HCT116 (cell line): ENCODE measurements around the gene FGF18. TPM values are rescaled to one million over a fixed set of nuclear protein-coding genes. Genes with fewer than 3 reads are reported as not detected.

Source experiments
- ATAC-seq: fragments of 200-7000 bp; cut with Tn5 transposase; 2 replicates; pipeline ENCODE4 v1.9.1; 2020; ENCODE audit warnings: mild to moderate bottlenecking, moderate library complexity
- BruUV-seq: library from RNA; stranded (reverse); fragments of 400-500 nt; replicated peaks from 2 replicates; lab custom pipeline; 2021; lab: Mats Ljungman, UMichigan
- CTCF ChIA-PET: fragments of 300-600 bp; sonication (Branson Sonifier 250); formaldehyde crosslinking; loops from one replicate; lab custom pipeline; 2021; ENCODE audit warnings: antibody characterized with exemption; lab: Charles Lee
- POLR2A ChIA-PET: fragments of 300-600, 350-600 bp; sonication (Branson Sonifier 250); formaldehyde crosslinking; loops from one replicate; lab custom pipeline; 2021; ENCODE audit warnings: antibody characterized with exemption; lab: Charles Lee
- RAD21 ChIA-PET, 2 experiments: fragments of 300-600 bp; sonication (Branson Sonifier 250); formaldehyde crosslinking; loops; one replicate each; lab custom pipeline; 2023; ENCODE audit warnings: low total read pairs in 2 of 2; ENCODE audit not compliant: uncharacterized antibody in 2 of 2, unreplicated experiment in 2 of 2, low non-redundant PET in 1 of 2; lab: Charles Lee
- DNase-seq: peaks from one replicate; pipeline ENCODE4 v3.0.0-alpha.2; 2010; ENCODE audit warnings: low read depth, low spot score
- H2AFZ ChIP-seq: fragments of 200-600 bp; shearing (Covaris generic), sonication (generic); 2 replicates; pipeline ENCODE4 v1.6.1; 2017; ENCODE audit warnings: low read depth, mixed run types, mixed read lengths, antibody characterized with exemption, low read length; ENCODE audit not compliant: poor library complexity, severe bottlenecking
- H3K27ac ChIP-seq: 2 replicates; pipeline ENCODE4 v1.5.1; 2012; ENCODE audit warnings: low read depth, low read length
- H3K27me3 ChIP-seq: fragments of 200-600 bp; sonication (generic); 2 replicates; pipeline ENCODE4 v1.6.1; 2016; ENCODE audit warnings: mixed run types, low read length, mixed read lengths; ENCODE audit not compliant: insufficient read depth
- H3K36me3 ChIP-seq, 2 experiments: fragments of 200-500 bp in 1 of 2; fragments of 200-600 bp in 1 of 2; sonication (Bioruptor generic) in 1 of 2; sonication (generic) in 1 of 2; 2 replicates each; pipeline versions ENCODE4 v1.5.1 to v1.6.1; 2014 to 2016; ENCODE audit warnings: low read length in 2 of 2, inconsistent platforms in 1 of 2, mixed read lengths in 1 of 2, mixed run types in 1 of 2; ENCODE audit not compliant: insufficient read depth in 2 of 2, control insufficient read depth in 1 of 2
- H3K4me1 ChIP-seq, 2 experiments: fragments of 200-600 bp in 1 of 2; sonication (generic) in 1 of 2; 2 replicates each; pipeline versions ENCODE4 v1.5.1 to v1.6.1; 2012 to 2017; ENCODE audit warnings: low read length in 2 of 2, inconsistent platforms in 1 of 2, mild to moderate bottlenecking in 1 of 2, mixed read lengths in 1 of 2, mixed run types in 1 of 2, moderate library complexity in 1 of 2; ENCODE audit not compliant: insufficient read depth in 2 of 2, control insufficient read depth in 1 of 2
- H3K4me2 ChIP-seq: fragments of 200-600 bp; sonication (generic); 2 replicates; pipeline ENCODE4 v1.6.1; 2017; ENCODE audit warnings: mixed run types, low read length, mixed read lengths
- H3K4me3 ChIP-seq, 2 experiments: fragments of 200-600 bp in 1 of 2; sonication (generic) in 1 of 2; replicated peaks in 1 of 2; 2 replicates each; pipeline ENCODE4 v1.5.1; 2011 to 2016; ENCODE audit warnings: low read length in 2 of 2, control low read depth in 1 of 2, low read depth in 1 of 2, mild to moderate bottlenecking in 1 of 2, mixed read lengths in 1 of 2, mixed run types in 1 of 2
- H3K79me2 ChIP-seq: fragments of 200-600 bp; sonication (generic); 2 replicates; pipeline ENCODE4 v1.6.1; 2017; ENCODE audit warnings: mild to moderate bottlenecking, mixed run types, low read length, moderate library complexity, mixed read lengths; ENCODE audit not compliant: insufficient read depth
- H3K9ac ChIP-seq: fragments of 200-600 bp; sonication (generic); 2 replicates; pipeline ENCODE4 v1.6.1; 2016; ENCODE audit warnings: low read length, mixed read lengths
- H3K9me2 ChIP-seq: fragments of 200-600 bp; sonication (generic), shearing (Covaris generic); 2 replicates; pipeline ENCODE4 v1.6.1; 2017; ENCODE audit warnings: mixed run types, mild to moderate bottlenecking, moderate library complexity; ENCODE audit not compliant: insufficient read depth
- H3K9me3 ChIP-seq, 2 experiments: fragments of 200-500 bp in 1 of 2; fragments of 200-600 bp in 1 of 2; sonication (Bioruptor generic) in 1 of 2; sonication (generic) in 1 of 2; 2 replicates each; pipeline ENCODE4 v1.6.1; 2014 to 2017; ENCODE audit warnings: low read length in 2 of 2, mixed read lengths in 2 of 2, inconsistent platforms in 1 of 2, low read depth in 1 of 2, mild to moderate bottlenecking in 1 of 2, mixed run types in 1 of 2, moderate library complexity in 1 of 2; ENCODE audit not compliant: control insufficient read depth in 1 of 2, insufficient read depth in 1 of 2
- H4K20me1 ChIP-seq: fragments of 200-600 bp; sonication (generic), shearing (Covaris generic); 2 replicates; pipeline ENCODE4 v1.6.1; 2017; ENCODE audit warnings: mixed run types, mild to moderate bottlenecking, moderate library complexity; ENCODE audit not compliant: insufficient read depth
- CBX3 ChIP-seq: IDR thresholded peaks from 2 replicates; pipeline ENCODE4 v1.6.1; 2012; ENCODE audit warnings: low read depth
- CEBPB ChIP-seq: IDR thresholded peaks from 2 replicates; pipeline ENCODE4 v1.6.1; 2012; ENCODE audit warnings: low read depth
- EGR1 ChIP-seq: IDR thresholded peaks from 2 replicates; pipeline ENCODE4 v1.6.1; 2012; ENCODE audit warnings: low read depth
- ELF1 ChIP-seq: IDR thresholded peaks from 2 replicates; pipeline ENCODE4 v1.6.1; 2012; ENCODE audit warnings: low read depth, borderline replicate concordance
- EZH2phosphoT487 ChIP-seq: fragments of 200-600 bp; IDR thresholded peaks from 2 replicates; pipeline ENCODE4 v1.6.1; 2018; ENCODE audit warnings: antibody characterized with exemption, borderline replicate concordance
- JUND ChIP-seq: IDR thresholded peaks from 2 replicates; pipeline ENCODE4 v1.6.1; 2012
- MAX ChIP-seq: IDR thresholded peaks from 2 replicates; pipeline ENCODE4 v1.6.1; 2012
- RAD21 ChIP-seq: IDR thresholded peaks from 2 replicates; pipeline ENCODE4 v1.6.1; 2012; ENCODE audit warnings: low read depth, mild to moderate bottlenecking
- REST ChIP-seq: IDR thresholded peaks from 2 replicates; pipeline ENCODE4 v1.6.1; 2012; ENCODE audit warnings: low read depth
- SRF ChIP-seq: IDR thresholded peaks from 2 replicates; pipeline ENCODE4 v1.6.1; 2012; ENCODE audit warnings: low read depth
- TCF7L2 ChIP-seq: IDR thresholded peaks from 2 replicates; pipeline ENCODE4 v1.7.0; 2011; ENCODE audit warnings: borderline replicate concordance, inconsistent platforms; ENCODE audit not compliant: insufficient read depth, insufficient read length; ENCODE audit errors: extremely low read depth
- YY1 ChIP-seq: IDR thresholded peaks from 2 replicates; pipeline ENCODE4 v1.6.1; 2011; ENCODE audit warnings: low read length, low read depth, moderate library complexity, mild to moderate bottlenecking; ENCODE audit not compliant: insufficient replicate concordance; ENCODE audit errors: extremely low read depth
- ZNF274 ChIP-seq: fragments of 200-500 bp; sonication (Bioruptor generic); IDR thresholded peaks from 2 replicates; pipeline ENCODE4 v1.6.1; 2014; ENCODE audit warnings: mild to moderate bottlenecking, low read depth, low read length, inconsistent platforms
- intact Hi-C: fragments of 100-400 bp; cut with micrococcal nuclease; formaldehyde crosslinking; loops from 2 replicates; pipeline ENCODE4 v1.10.0; 2022
- total RNA-seq: library from RNA; stranded (reverse); gene quantifications from one replicate; pipeline ENCODE4 v1.2.1, GENCODE V29; 2021; ENCODE audit not compliant: unreplicated experiment

FGF18 gene
- total RNA-seq, 1 experiment from 2014 or later, result 0.96 TPM

GRCh38 chr5:171464829-171465228 is 45.4 kb downstream of the FGF18 start:
- H3K9ac ChIP-seq, result no peak overlapping the region
- ChIA-PET POLR2A (no interaction called here), CTCF (interaction anchor here (1.0 kb wide), 1 partner anchor 142 kb away, joined by 3 read pairs; no protein-coding TSS in a partner anchor), RAD21 (no interaction called here)
- no peak overlapping the region for H2AFZ ChIP-seq
- no peak overlapping the region for H3K4me2 ChIP-seq
- ATAC-seq (no peak), DNase-seq (no peak)
- intact Hi-C loops, result no loop called here
- H4K20me1 ChIP-seq, result no peaks in the 10 kb centered on the region
- BruUV-seq, result no TSS peak
- no peak overlapping the region for H3K27ac ChIP-seq
- H3K9me3 ChIP-seq, result no peaks in the 10 kb centered on the region
- H3K4me1 ChIP-seq, result no peaks in the 10 kb centered on the region
- H3K79me2 ChIP-seq, result no peaks in the 10 kb centered on the region
- no peaks in the 10 kb centered on the region for H3K9me2 ChIP-seq
- no peak overlapping the region for H3K4me3 ChIP-seq
- TF ChIP-seq SRF, result no peak
- TF ChIP-seq YY1, result no peak
- no peak for TF ChIP-seq EZH2phosphoT487
- no peak for TF ChIP-seq ZNF274
- TF ChIP-seq EGR1, result no peak
- no peak for TF ChIP-seq TCF7L2
- no peak for TF ChIP-seq MAX
- no peak for TF ChIP-seq REST
- no peak for TF ChIP-seq JUND
- no peak for TF ChIP-seq RAD21
- no peak for TF ChIP-seq CEBPB
- TF ChIP-seq CBX3, result no peak
- TF ChIP-seq ELF1, result no peak
- H3K27me3 ChIP-seq, result no peaks in the 10 kb centered on the region
- H3K36me3 ChIP-seq, result no peaks in the 10 kb centered on the region
